ENCODE measurements around the gene TRIO. TPM values are rescaled to one million over a fixed set of nuclear protein-coding genes. Genes with fewer than 3 reads are reported as not detected.
A peak's percentile ranks its signal among the peaks of the same experiment; 100 is the strongest.

TRIO gene
- polyA plus RNA-seq, 1 of the 3 experiments (the other 2 are of a cell fraction), result 229 TPM

- Histone ChIP-seq H3K4me3 (ENCODE audit: low read depth in 2 of 2, low read length in 1 of 2) (no peak overlapping the region), H3F3A (replicated peaks; ENCODE audit: insufficient read depth) (peaks cover 36% of the 10 kb centered on the region), H3K4me2 (no peak overlapping the region), H3K79me2 (ENCODE audit: insufficient read depth) (peaks cover 90% of the 10 kb centered on the region), H3K27ac (ENCODE audit: low read depth in 2 of 2, low read length in 1 of 2) (peak overlapping the region in 1 of 2 experiments; percentile 45; a peak in 2 of 4 replicates), H3K9ac (no peak overlapping the region), H2AFZ (ENCODE audit: low read depth) (no peak overlapping the region), H4K20me1 (ENCODE audit: insufficient read depth) (no peaks in the 10 kb centered on the region), H3K9me3 (no peaks in the 10 kb centered on the region), H3K4me1 (ENCODE audit: control insufficient read depth in 1 of 2, insufficient read depth in 2 of 2, low read depth in 1 of 2, low read length in 1 of 2) (peaks cover 48 to 56% of the 10 kb centered on the region in 2 experiments), H3K9me2 (no peaks in the 10 kb centered on the region), H3K27me3 (ENCODE audit: insufficient read depth) (no peaks in the 10 kb centered on the region), H3K36me3 (replicated peaks in 1 of 2; ENCODE audit: control insufficient read depth in 1 of 2, insufficient read depth in 2 of 2, low read length in 1 of 2) (peaks cover 38 to 41% of the 10 kb centered on the region in 2 experiments)
- no peak for DNase-seq
- ChIA-PET CTCF (interaction anchor here (1.0 to 1.5 kb wide), 2 partner anchors 17 to 23 kb away, joined by 3 to 4 read pairs; no protein-coding TSS in a partner anchor), POLR2A (no interaction called here)
- 89% methylated on average over 8 of the region's 8 CpGs for WGBS (ENCODE audit: low lambda C conversion rate)
- TF ChIP-seq RAD21 (IDR thresholded peaks at IDR 0.05; ENCODE audit: low read length) (no peak), ELF1 (IDR thresholded peaks at IDR 0.05) (no peak), TAF1 (IDR thresholded peaks at IDR 0.05; ENCODE audit: borderline replicate concordance, low read depth, low read length) (no peak), FOXJ3 (CRISPR knock-in tag; IDR thresholded peaks at IDR 0.05) (no peak)
These were observed 278.7 kb downstream of the TRIO start for GRCh38 chr5:14421851-14422250.

GRCh38 chr5:14424011-14424685 is 281.0 kb downstream of the TRIO start:
- ChIA-PET CTCF (no interaction called here), POLR2A (no interaction called here)
- Histone ChIP-seq H3K4me1 (ENCODE audit: control insufficient read depth in 1 of 2, insufficient read depth in 2 of 2, low read depth in 1 of 2, low read length in 1 of 2) (peaks cover 25 to 46% of the 10 kb centered on the region in 2 experiments), H3K36me3 (replicated peaks in 1 of 2; ENCODE audit: control insufficient read depth in 1 of 2, insufficient read depth in 2 of 2, low read length in 1 of 2) (peaks cover 45 to 46% of the 10 kb centered on the region in 2 experiments), H3K27ac (ENCODE audit: low read depth in 2 of 2, low read length in 1 of 2) (peak overlapping the region; percentile 31 to 51; a peak in 2 of 4 replicates), H3K27me3 (ENCODE audit: insufficient read depth) (no peaks in the 10 kb centered on the region), H3K9me2 (no peaks in the 10 kb centered on the region), H3K9ac (no peak overlapping the region), H3K79me2 (ENCODE audit: insufficient read depth) (peaks cover 93% of the 10 kb centered on the region), H3K4me2 (no peak overlapping the region), H4K20me1 (ENCODE audit: insufficient read depth) (no peaks in the 10 kb centered on the region), H3K4me3 (ENCODE audit: low read depth in 2 of 2, low read length in 1 of 2) (no peak overlapping the region), H3F3A (replicated peaks; ENCODE audit: insufficient read depth) (peaks cover 17% of the 10 kb centered on the region), H3K9me3 (no peaks in the 10 kb centered on the region), H2AFZ (ENCODE audit: low read depth) (no peak overlapping the region)
- no peak for DNase-seq
- TF ChIP-seq RFX5 (IDR thresholded peaks at IDR 0.05; ENCODE audit: low read length), result no peak
- TF ChIP-seq EP300 (IDR thresholded peaks at IDR 0.05; ENCODE audit: borderline replicate concordance in 1 of 2, low read depth in 1 of 2, low read length in 1 of 2), result no peak
- TF ChIP-seq, protein P1, sequence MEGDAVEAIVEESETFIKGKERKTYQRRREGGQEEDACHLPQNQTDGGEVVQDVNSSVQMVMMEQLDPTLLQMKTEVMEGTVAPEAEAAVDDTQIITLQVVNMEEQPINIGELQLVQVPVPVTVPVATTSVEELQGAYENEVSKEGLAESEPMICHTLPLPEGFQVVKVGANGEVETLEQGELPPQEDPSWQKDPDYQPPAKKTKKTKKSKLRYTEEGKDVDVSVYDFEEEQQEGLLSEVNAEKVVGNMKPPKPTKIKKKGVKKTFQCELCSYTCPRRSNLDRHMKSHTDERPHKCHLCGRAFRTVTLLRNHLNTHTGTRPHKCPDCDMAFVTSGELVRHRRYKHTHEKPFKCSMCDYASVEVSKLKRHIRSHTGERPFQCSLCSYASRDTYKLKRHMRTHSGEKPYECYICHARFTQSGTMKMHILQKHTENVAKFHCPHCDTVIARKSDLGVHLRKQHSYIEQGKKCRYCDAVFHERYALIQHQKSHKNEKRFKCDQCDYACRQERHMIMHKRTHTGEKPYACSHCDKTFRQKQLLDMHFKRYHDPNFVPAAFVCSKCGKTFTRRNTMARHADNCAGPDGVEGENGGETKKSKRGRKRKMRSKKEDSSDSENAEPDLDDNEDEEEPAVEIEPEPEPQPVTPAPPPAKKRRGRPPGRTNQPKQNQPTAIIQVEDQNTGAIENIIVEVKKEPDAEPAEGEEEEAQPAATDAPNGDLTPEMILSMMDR (IDR thresholded peaks at IDR 0.05), result no peak
- TF ChIP-seq SMC3 (IDR thresholded peaks at IDR 0.05; ENCODE audit: low read depth, low read length), result no peak
- no peak for TF ChIP-seq JUND (IDR thresholded peaks at IDR 0.05)
- TF ChIP-seq YY1 (IDR thresholded peaks at IDR 0.05; ENCODE audit: low read depth), result no peak
- TF ChIP-seq MAX (IDR thresholded peaks at IDR 0.05; ENCODE audit: low read depth), result no peak
- TF ChIP-seq FOSL2 (IDR thresholded peaks at IDR 0.05; ENCODE audit: borderline replicate concordance, low read depth), result peak; percentile 52; the same call in 1 of the 2 replicates
- no peak for TF ChIP-seq TCF12 (IDR thresholded peaks at IDR 0.05)
- 58% methylated on average over 7 of the region's 7 CpGs for WGBS (ENCODE audit: low lambda C conversion rate)
